GM23248 (cell line): ENCODE results near the gene ATG7.

Source experiments
- EZH2 ChIP-seq: fragments of 200-600 bp; sonication (generic); IDR thresholded peaks from 2 replicates; pipeline ENCODE4 v1.6.1; 2018; ENCODE audit warnings: antibody characterized with exemption, mild to moderate bottlenecking; ENCODE audit not compliant: insufficient read depth, poor library complexity, severe bottlenecking
- EZH2phosphoT487 ChIP-seq: fragments of 200-600 bp; sonication (generic); IDR thresholded peaks from 2 replicates; pipeline ENCODE4 v1.6.1; 2018; ENCODE audit warnings: antibody characterized with exemption, moderate library complexity, mild to moderate bottlenecking, low read depth; ENCODE audit not compliant: insufficient read depth

DNA sequence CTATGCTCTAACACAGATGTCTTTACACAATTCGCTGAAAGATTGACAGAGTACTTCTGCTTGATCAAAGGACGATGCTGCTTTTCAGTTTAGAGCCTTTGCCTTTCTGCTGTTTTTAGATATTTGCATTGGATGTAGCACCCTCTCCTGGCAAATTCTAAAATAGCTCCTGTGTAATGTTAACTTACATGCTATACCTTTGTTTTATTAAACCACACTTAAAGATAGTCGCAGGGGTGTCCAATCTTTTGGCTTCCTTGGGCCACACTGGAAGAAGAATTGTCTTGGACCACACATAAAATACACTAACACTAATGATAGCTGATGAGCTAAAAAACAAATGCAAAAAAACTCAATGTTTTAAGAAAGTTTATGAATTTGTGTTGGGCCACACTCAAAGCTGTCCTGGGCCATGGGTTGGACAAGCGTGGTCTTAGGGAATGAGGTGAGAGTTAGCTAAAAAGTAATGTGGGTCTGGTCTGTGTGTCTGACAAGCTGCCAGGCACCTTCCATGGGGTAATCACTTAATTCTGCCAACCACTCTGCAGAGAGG is 62.9 kb downstream of the ATG7 start:
- TF ChIP-seq EZH2 = no peak
- no peak for TF ChIP-seq EZH2phosphoT487
